ENCODE data around the gene SRGN. TPM values are rescaled to one million over a fixed set of nuclear protein-coding genes. Genes with fewer than 3 reads are reported as not detected.

SRGN gene
- total and polyA plus RNA-seq, 2 of the 13 experiments (the other 11 are each of a cell fraction or from before 2014, with no cell fraction given): 0.09 TPM; not detected in 1

DNA sequence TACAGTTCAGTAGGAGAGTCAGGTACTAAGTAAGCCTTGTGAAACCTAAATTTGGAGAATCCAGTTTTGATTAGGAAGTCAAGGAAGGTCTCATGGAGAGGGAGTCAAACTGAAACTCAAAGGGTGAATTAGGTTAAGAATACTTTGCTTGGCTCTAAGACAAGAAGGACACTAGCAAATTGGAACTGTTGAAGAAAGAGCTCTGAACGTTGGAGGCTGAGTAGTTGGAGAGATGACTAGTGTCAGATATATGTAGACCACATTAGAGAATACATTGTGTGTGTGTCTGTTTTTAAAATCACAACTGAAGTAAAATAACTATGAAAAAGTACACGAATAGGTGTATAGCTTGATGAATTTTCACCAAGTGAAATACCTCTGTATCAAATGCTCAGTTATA lies 42.3 kb downstream of the SRGN start:
- in situ Hi-C loops (cut with HindIII; ENCODE audit: extremely low pct_ligation_motif_present, low pct_unique_long_range_greater_than_20kb) (no loop called here), intact Hi-C loops (cut with micrococcal nuclease; ENCODE audit: unreplicated experiment) (no loop called here)
- Histone ChIP-seq H3K27ac (ENCODE audit: extremely low read length, insufficient read depth, low read length) (no peak overlapping the region), H2AFZ (ENCODE audit: low read length) (no peak overlapping the region), H3K36me3 (replicated peaks in 1 of 2; ENCODE audit: control insufficient read depth in 1 of 2, insufficient read depth in 2 of 2, low read length in 2 of 2) (peaks cover 3 to 16% of the 10 kb centered on the region in 2 experiments; a peak in 3 of 5 replicates), H3K4me2 (ENCODE audit: low read depth, low read length) (no peak overlapping the region), H4K20me1 (ENCODE audit: insufficient read depth, low read length) (no peaks in the 10 kb centered on the region), H3K4me1 (ENCODE audit: insufficient read depth, low read length) (peaks cover 23% of the 10 kb centered on the region), H3K9me3 (ENCODE audit: low read length) (no peaks in the 10 kb centered on the region), H3K9ac (ENCODE audit: insufficient read depth, low read depth, low read length) (no peak overlapping the region), H3K4me3 (replicated peaks in 1 of 3; ENCODE audit: insufficient read depth in 1 of 3, low read depth in 2 of 3, low read length in 3 of 3) (no peak overlapping the region), H3K79me2 (ENCODE audit: insufficient read depth, low read length) (peaks cover 73% of the 10 kb centered on the region), H3K27me3 (ENCODE audit: control insufficient read depth in 1 of 2, insufficient read depth in 2 of 2, low read length in 2 of 2) (no peaks in the 10 kb centered on the region)
- ChIA-PET CTCF (ENCODE audit: low intra/inter-chr PET ratio, low total read pairs) (no interaction called here), POLR2A (no interaction called here)
- FAIRE-seq (no peak), DNase-seq (ENCODE audit: low spot score) (no peak), ATAC-seq (no peak)
- WGBS (ENCODE audit: low lambda C conversion rate): 71% methylated on average over 2 of the region's 2 CpGs
- BruUV-seq (replicated peaks): no TSS peak
- TF ChIP-seq ZNF468 (CRISPR knock-in tag; IDR thresholded peaks at IDR 0.05): no peak
- TF ChIP-seq ZFP90 (CRISPR knock-in tag; IDR thresholded peaks at IDR 0.05; ENCODE audit: borderline replicate concordance): no peak
- TF ChIP-seq CHCHD3 (CRISPR knock-in tag; IDR thresholded peaks at IDR 0.05): no peak
- no peak for TF ChIP-seq ZFP1 (CRISPR knock-in tag; IDR thresholded peaks at IDR 0.05)
- no peak for TF ChIP-seq ZNF512B (CRISPR knock-in tag; IDR thresholded peaks at IDR 0.05; ENCODE audit: borderline replicate concordance)
- no peak for TF ChIP-seq JDP2 (CRISPR knock-in tag; IDR thresholded peaks at IDR 0.05; ENCODE audit: borderline replicate concordance)
- no peak for TF ChIP-seq HDAC6 (IDR thresholded peaks at IDR 0.05; ENCODE audit: low read depth, low read length)
- no peak for TF ChIP-seq ZBED4 (CRISPR knock-in tag; IDR thresholded peaks at IDR 0.05; ENCODE audit: borderline replicate concordance)
- no peak for TF ChIP-seq SALL1 (CRISPR knock-in tag; IDR thresholded peaks at IDR 0.05)
- TF ChIP-seq ZBTB38 (CRISPR knock-in tag; IDR thresholded peaks at IDR 0.05): no peak
- TF ChIP-seq STAT6 (CRISPR knock-in tag; IDR thresholded peaks at IDR 0.05; ENCODE audit: borderline replicate concordance): no peak
- no peak for TF ChIP-seq ZNF263 (CRISPR knock-in tag; IDR thresholded peaks at IDR 0.05)
- no peak for TF ChIP-seq ZNF234 (CRISPR knock-in tag; conservative IDR thresholded peaks at IDR 0.05)
- TF ChIP-seq CTCF (CRISPR knock-in tag; IDR thresholded peaks at IDR 0.05): no peak
